Measurements from ENCODE around the gene VPS13D. TPM values are rescaled to one million over a fixed set of nuclear protein-coding genes. Genes with fewer than 3 reads are reported as not detected.

Gene VPS13D
- total and polyA plus RNA-seq, 2 of the 4 experiments (the other 2 are of a cell fraction), result 9.0 to 16.3 TPM

GRCh38 chr1:12208764-12209494 lies 20.9 kb upstream of the VPS13D start (continued):
- TF ChIP-seq CHD1 (IDR thresholded peaks at IDR 0.05; ENCODE audit: low read depth, low read length) (no peak), RAD21 (IDR thresholded peaks at IDR 0.05; ENCODE audit: low read length) (peak; percentile 98)

GRCh38 chr1:12209495-12209832 lies 20.4 kb upstream of the VPS13D start:
- no peaks in the 10 kb centered on the region for H3K9me1 ChIP-seq (ENCODE audit: insufficient read depth, low read length)
- H3K4ac ChIP-seq (ENCODE audit: low read depth, low read length), result no peak overlapping the region
- no peak overlapping the region for H4K91ac ChIP-seq (ENCODE audit: insufficient read depth, low read depth, low read length)
- H2BK120ac ChIP-seq (ENCODE audit: low read depth, low read length), result no peak overlapping the region
- no peaks in the 10 kb centered on the region for H3K9me3 ChIP-seq (ENCODE audit: control insufficient read depth, insufficient read depth, low read length)
- no CpG with 5 or more reads among the region's 3 CpGs for WGBS, 2 experiments (ENCODE audit: extremely low coverage in 2 of 2, insufficient read length in 1 of 2)
- no peak overlapping the region for H2BK20ac ChIP-seq (ENCODE audit: low read depth, low read length)
- no peaks in the 10 kb centered on the region for H4K20me1 ChIP-seq (ENCODE audit: insufficient read depth, low read length)
- H2BK5ac ChIP-seq (ENCODE audit: low read depth, low read length, poor library complexity, severe bottlenecking), result no peak overlapping the region
- H3K18ac ChIP-seq (ENCODE audit: low read depth, low read length), result no peak overlapping the region
- H4K5ac ChIP-seq (ENCODE audit: low read depth, low read length), result no peak overlapping the region
- no peak overlapping the region for H3K4me2 ChIP-seq (ENCODE audit: low read depth, low read length)
- no peak overlapping the region for H3K56ac ChIP-seq (ENCODE audit: extremely low read depth, insufficient read depth, low read length)
- H3K14ac ChIP-seq (replicated peaks; ENCODE audit: low read depth, low read length), result no peak overlapping the region
- ATAC-seq (ENCODE audit: low read depth) (no peak), DNase-seq (no peak)
- H2AFZ ChIP-seq (replicated peaks; ENCODE audit: low read length, poor library complexity), result no peak overlapping the region
- no peak overlapping the region for H3K9ac ChIP-seq (ENCODE audit: low read depth, low read length)
- intact Hi-C loops (cut with micrococcal nuclease), result loop anchor here (1.0 to 5.0 kb wide), 2 partner anchors 84 to 192 kb away; partner anchors contain the start of gene MIIP
- H3K4me1 ChIP-seq (ENCODE audit: control insufficient read depth, insufficient read depth, low read length), result no peaks in the 10 kb centered on the region; the same call in 1 of the 2 replicates
- no peaks in the 10 kb centered on the region for H3K79me1 ChIP-seq (ENCODE audit: low read depth in 1 of 2, low read length in 2 of 2)
- ChIA-PET CTCF (interaction anchor here (0.7 to 3.4 kb wide), 2 partner anchors 84 to 190 kb away, joined by 3 to 34 read pairs; no protein-coding TSS in a partner anchor), POLR2A (ENCODE audit: unreplicated experiment) (no interaction called here)
- no peak overlapping the region for H3K4me3 ChIP-seq (ENCODE audit: insufficient read depth, low read depth, low read length)
- no peak overlapping the region for H2AK5ac ChIP-seq (ENCODE audit: low read depth, low read length)
- no peak overlapping the region for H3K27ac ChIP-seq (ENCODE audit: insufficient read depth, low read length)
- no peak overlapping the region for H2BK15ac ChIP-seq (ENCODE audit: low read depth, low read length)
- H3K23ac ChIP-seq (ENCODE audit: low read depth, low read length), result no peak overlapping the region
- in situ Hi-C loops (cut with MboI; ENCODE audit: low sequenced_read_pairs), result loop anchor here (5.0 kb wide), 1 partner anchor 82 kb away; no protein-coding TSS in a partner anchor
- BruUV-seq (replicated peaks), result no TSS peak
- H2AK9ac ChIP-seq (replicated peaks; ENCODE audit: low read depth, low read length, poor library complexity), result no peak overlapping the region
- H3K27me3 ChIP-seq (ENCODE audit: control insufficient read depth, insufficient read depth, low read length), result peaks cover 5% of the 10 kb centered on the region; the same call in 1 of the 2 replicates
- H4K8ac ChIP-seq (ENCODE audit: low read depth in 2 of 2, low read length in 2 of 2), result no peak overlapping the region
- peaks cover 8% of the 10 kb centered on the region; the same call in 1 of the 2 replicates for H3K36me3 ChIP-seq (ENCODE audit: control insufficient read depth, insufficient read depth, low read length)
- dilution Hi-C loops (cut with HindIII; ENCODE audit: low sequenced_read_pairs, unreplicated experiment), result no loop called here
- TF ChIP-seq BHLHE40 (IDR thresholded peaks at IDR 0.05; ENCODE audit: low read depth, low read length) (no peak), CEBPB (IDR thresholded peaks at IDR 0.05; ENCODE audit: low read depth, low read length) (no peak), SMC3 (IDR thresholded peaks at IDR 0.05; ENCODE audit: low read depth, low read length) (no peak), RAD21 (IDR thresholded peaks at IDR 0.05; ENCODE audit: low read length) (no peak), MXI1 (IDR thresholded peaks at IDR 0.05; ENCODE audit: borderline replicate concordance, low read depth, low read length) (no peak), NFE2L2 (IDR thresholded peaks at IDR 0.05; ENCODE audit: low read depth, low read length) (no peak), CHD1 (IDR thresholded peaks at IDR 0.05; ENCODE audit: low read depth, low read length) (no peak), MAZ (IDR thresholded peaks at IDR 0.05; ENCODE audit: borderline replicate concordance, low read depth, low read length) (no peak), MAFK (IDR thresholded peaks at IDR 0.05; ENCODE audit: low read depth, low read length) (no peak), RCOR1 (IDR thresholded peaks at IDR 0.05; ENCODE audit: insufficient replicate concordance, low read length) (no peak), ELK1 (IDR thresholded peaks at IDR 0.05; ENCODE audit: borderline replicate concordance, low read depth, low read length) (no peak), CTCF (conservative IDR thresholded peaks at IDR 0.05; ENCODE audit: low read depth, low read length) (no peak), POLR2A (IDR thresholded peaks at IDR 0.05; ENCODE audit: low read depth, low read length) (no peak)
